ENCODE results near the gene VSIR.
A peak's percentile ranks its signal among the peaks of the same experiment; 100 is the strongest.

The VSIR gene

DNA sequence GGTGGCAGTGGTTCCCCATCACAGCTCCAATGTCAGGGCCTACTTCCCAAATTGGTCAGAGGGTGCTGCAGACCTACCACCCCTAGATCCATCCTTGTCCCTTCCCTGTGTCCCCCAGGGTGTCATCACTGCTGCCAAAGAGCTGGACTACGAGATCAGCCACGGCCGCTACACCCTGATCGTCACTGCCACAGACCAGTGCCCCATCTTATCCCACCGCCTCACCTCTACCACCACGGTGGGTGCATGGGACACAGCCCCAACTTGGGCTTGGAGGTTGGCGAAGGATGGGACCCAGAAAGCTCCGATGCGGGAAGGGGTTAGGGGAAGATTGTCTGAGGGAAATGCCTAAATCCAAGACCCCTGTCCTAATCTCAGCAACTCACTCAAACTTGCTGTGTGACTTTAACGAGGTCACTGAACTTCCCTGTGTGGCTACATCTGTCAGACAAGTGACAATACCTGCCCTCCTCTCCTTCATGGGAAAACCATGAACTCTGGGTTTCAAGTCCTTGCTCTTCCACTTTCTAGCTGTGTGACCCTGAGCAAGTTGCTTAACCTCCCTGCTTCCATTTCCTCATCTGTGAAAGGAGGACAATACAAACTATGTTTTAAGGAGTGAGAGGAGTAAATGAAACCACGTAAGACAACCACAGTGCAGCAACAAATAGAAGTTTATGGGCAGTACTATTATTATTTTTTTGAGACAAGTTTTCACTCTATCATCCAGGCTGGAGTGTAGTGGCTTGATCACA is 4.9 kb upstream of the VSIR start:
- Mint-ChIP-seq H3K9me3 (no peaks in the 10 kb centered on the region), H3K36me3 (no peaks in the 10 kb centered on the region), H3K27ac (no peak overlapping the region), H3K4me1 (peaks cover 48% of the 10 kb centered on the region), H3K27me3 (no peaks in the 10 kb centered on the region), H3K4me3 (no peak overlapping the region)
- no peak for ATAC-seq

DNA sequence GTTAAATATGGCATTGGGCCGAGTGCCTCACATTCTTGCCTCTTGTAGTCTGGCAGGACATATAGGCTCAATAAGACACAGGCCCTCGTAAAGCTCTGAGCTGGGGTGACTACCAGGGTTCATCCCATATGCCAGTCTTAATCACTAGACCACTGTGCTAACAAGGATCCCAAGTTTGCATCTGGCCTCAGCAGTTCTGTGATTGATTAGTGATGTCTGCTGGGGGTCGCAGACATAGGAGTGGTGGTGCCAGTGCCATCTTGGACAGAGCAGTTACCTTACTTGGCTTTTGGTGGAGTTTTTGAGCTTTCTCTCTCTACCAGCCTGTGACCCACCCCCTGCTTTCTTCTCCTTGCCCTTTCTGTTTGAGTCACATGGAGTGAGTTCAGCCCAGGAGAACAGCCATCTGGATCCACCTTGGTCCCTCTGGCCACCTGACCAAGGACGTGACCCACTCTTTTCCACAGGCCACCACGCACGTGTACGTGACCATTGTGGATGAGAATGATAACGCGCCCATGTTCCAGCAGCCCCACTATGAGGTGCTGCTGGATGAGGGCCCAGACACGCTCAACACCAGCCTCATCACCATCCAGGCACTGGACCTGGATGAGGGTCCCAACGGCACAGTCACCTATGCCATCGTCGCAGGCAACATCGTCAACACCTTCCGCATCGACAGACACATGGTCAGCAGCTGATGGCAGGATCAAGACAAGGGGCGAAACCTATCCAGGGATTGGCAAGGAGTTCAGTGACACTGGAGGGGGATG is 4.1 kb upstream of the VSIR start:
- no peaks in the 10 kb centered on the region for H3K9me3 Mint-ChIP-seq
- no peaks in the 10 kb centered on the region for H3K27me3 Mint-ChIP-seq
- H3K36me3 Mint-ChIP-seq, result no peaks in the 10 kb centered on the region
- no peak for ATAC-seq
- no peak overlapping the region for H3K27ac Mint-ChIP-seq
- peaks cover 48% of the 10 kb centered on the region for H3K4me1 Mint-ChIP-seq
- no peak overlapping the region for H3K4me3 Mint-ChIP-seq

DNA sequence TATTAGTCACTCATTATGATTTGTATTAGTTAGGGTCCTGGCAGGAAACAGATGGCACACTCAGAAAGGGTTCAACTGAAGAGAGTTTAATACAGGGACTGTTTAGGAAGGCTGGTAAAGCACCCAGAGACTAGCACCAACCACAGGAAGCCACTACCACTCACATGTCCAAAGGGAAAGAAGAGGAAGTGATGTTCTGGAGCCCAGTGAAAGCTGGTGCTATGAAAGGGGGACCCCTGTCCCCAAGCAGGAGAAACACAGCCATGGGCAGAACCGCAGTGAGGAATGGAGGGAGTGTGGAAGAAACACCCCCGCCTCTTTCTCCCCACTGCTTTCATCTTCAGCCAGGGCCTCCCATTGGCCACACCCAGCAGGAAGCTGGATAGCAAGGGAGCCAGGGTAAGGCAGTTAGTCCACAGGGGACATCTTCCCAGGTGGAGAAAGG is 3.2 kb upstream of the VSIR start:
- Mint-ChIP-seq H3K4me1 (peaks cover 56% of the 10 kb centered on the region), H3K9me3 (no peaks in the 10 kb centered on the region), H3K27me3 (no peaks in the 10 kb centered on the region), H3K27ac (peak overlapping the region; percentile 92), H3K36me3 (no peaks in the 10 kb centered on the region), H3K4me3 (no peak overlapping the region)
- ATAC-seq, result no peak

DNA sequence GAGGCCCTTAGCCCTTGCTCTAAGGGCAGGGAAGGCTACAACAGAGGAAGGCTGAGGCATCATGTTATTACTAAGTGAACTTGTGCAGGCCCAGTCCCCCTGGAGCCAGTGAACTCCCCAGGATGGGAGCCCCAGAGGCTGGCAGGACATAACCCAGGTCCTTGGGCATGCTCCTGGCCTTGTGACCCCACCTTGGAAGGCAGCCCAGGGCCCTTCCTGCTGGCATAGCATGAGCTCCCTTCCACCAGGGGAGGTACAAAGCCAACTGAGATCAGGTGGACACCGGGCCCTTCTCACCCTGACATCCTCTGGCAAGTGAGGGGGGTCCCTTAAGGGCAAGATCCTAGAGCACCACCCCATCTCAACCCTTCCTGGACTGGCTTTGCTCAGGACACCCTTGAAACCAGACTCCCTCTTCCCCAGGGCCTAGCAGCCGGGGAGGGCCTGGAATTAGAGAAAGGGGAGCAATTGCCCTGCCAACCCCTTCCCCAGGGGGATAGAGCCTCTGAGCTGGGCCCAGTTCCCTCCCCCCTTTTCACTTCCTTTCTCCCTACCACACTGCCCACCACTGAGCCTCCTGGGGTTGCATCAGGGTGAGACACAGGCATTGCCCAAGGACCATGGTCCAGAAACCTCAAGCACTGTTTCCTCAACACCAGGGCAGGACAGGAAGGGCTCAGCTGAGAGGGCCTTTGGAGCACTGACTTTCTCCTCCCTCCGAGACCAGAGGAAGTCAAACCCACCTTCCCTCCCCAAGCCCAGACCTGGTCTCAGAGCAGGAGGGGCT is 1.8 kb upstream of the VSIR start:
- ATAC-seq, result peak; percentile 38
- H3K27ac Mint-ChIP-seq, result peak overlapping the region; percentile 92
- H3K4me3 Mint-ChIP-seq, result no peak overlapping the region
- no peaks in the 10 kb centered on the region for H3K9me3 Mint-ChIP-seq
- H3K36me3 Mint-ChIP-seq, result no peaks in the 10 kb centered on the region
- no peaks in the 10 kb centered on the region for H3K27me3 Mint-ChIP-seq
- peaks cover 69% of the 10 kb centered on the region for H3K4me1 Mint-ChIP-seq

DNA sequence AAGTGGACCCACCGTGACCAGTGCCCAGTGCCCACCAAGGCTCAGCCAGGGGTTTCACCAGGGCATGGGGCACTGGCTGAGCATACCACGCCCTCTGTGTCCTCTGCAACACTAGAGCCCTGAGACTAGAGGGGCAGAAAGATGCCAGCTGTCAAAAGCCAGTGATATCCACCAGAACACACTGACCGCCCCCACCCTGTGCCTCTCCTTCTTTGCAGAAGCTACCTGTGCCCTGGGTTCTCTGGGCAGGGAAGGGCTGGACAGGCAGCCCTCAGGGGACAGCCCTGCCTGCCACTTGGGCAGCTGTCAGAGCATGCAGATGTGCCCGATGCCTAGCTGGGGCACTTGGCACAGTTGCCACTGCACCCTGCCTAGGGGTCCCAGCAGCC is 494 bp downstream of the VSIR start:
- H3K27ac Mint-ChIP-seq, result peak overlapping the region; percentile 92
- H3K4me3 Mint-ChIP-seq, result peak overlapping the region; percentile 88
- H3K9me3 Mint-ChIP-seq, result no peaks in the 10 kb centered on the region
- H3K4me1 Mint-ChIP-seq, result peaks cover 88% of the 10 kb centered on the region
- H3K36me3 Mint-ChIP-seq, result no peaks in the 10 kb centered on the region
- peak; percentile 1 for ATAC-seq
- no peaks in the 10 kb centered on the region for H3K27me3 Mint-ChIP-seq

DNA sequence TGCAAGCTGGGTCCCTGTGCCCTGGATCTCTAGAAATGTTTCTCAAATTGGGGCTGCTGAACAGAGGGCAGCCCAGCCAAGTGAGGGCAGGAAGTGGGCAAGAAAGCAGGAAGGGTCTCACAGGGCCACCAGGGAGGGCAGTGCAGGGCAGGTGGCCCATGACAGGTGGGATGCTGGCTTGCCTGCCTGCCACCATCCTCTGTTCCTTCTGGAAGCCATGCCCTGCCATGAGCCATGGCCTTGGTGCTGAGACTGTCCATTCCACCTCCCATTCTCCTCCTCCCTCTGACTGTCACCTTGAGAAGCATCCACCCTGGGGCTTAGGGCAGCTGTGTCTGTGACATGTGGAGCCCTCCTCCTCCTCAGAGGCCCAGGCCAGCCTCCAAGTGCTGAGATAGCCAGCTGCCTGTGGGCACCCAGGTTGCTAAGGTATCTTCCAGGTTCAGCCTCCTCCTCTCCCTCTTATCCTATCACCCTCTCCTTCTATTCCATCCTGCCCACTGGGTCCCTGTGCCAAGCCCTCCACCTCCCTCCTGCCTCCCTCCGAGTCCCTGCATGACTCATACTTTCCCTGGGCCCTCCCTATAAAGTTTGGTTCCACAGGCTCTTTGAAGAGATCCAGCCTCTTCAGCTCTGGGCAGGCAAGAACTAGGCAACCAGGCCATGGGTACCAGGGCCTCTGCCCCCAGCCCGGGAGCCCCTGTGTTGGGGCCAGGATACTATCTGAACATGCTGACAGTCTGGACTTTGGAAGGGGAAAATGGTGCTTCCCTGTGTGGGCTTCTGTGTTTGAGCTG is 1.3 kb downstream of the VSIR start:
- Mint-ChIP-seq H3K4me1 (peaks cover 92% of the 10 kb centered on the region), H3K9me3 (no peaks in the 10 kb centered on the region), H3K36me3 (no peaks in the 10 kb centered on the region), H3K4me3 (peak overlapping the region; percentile 88), H3K27me3 (no peaks in the 10 kb centered on the region), H3K27ac (peak overlapping the region; percentile 92)
- no peak for ATAC-seq

DNA sequence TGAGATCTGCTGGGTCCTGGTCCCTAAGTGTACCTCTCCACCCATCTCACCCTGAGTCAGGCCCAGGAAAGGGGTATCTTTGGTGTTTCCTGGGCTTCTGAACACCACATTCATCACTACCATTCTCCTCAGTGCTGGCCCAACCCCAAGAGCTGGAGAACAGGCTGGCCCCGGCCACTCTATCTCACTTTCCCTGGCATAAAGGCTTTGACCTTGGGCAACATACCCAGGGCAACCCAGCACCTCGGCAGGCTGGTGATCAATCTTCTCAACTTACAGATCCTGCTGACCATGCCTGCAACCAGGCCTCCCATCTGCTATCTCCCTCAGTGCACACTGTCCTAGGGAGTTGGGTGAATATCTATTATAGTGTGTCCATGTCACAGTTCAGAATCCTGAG is 2.1 kb downstream of the VSIR start:
- peaks cover 94% of the 10 kb centered on the region for H3K4me1 Mint-ChIP-seq
- no peak for ATAC-seq
- no peaks in the 10 kb centered on the region for H3K36me3 Mint-ChIP-seq
- no peaks in the 10 kb centered on the region for H3K9me3 Mint-ChIP-seq
- H3K27ac Mint-ChIP-seq, result peak overlapping the region; percentile 92
- H3K27me3 Mint-ChIP-seq, result no peaks in the 10 kb centered on the region
- H3K4me3 Mint-ChIP-seq, result no peak overlapping the region

DNA sequence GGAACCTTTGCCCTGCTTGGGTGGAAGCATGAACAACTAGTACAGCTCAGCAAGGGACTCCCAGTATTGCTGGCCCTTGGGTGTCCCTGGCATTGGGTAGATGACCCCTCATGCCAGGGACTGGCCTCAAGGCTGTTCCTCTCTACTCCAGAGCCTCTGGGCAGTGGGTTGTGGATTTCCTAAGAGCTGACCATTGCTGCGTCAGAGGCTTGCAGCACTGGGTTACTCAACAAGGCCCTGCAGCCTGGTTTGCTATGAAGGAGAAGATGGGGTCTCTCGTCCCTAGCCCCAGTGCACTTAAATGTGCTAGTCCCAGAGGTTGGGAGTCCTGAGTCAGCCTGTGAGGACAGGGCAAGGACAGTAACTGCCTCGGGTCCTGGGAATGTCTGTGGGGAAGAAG is 2.5 kb downstream of the VSIR start:
- Mint-ChIP-seq H3K4me3 (no peak overlapping the region), H3K4me1 (peaks cover 93% of the 10 kb centered on the region), H3K27ac (peak overlapping the region; percentile 92), H3K9me3 (no peaks in the 10 kb centered on the region), H3K27me3 (no peaks in the 10 kb centered on the region), H3K36me3 (no peaks in the 10 kb centered on the region)
- no peak for ATAC-seq

DNA sequence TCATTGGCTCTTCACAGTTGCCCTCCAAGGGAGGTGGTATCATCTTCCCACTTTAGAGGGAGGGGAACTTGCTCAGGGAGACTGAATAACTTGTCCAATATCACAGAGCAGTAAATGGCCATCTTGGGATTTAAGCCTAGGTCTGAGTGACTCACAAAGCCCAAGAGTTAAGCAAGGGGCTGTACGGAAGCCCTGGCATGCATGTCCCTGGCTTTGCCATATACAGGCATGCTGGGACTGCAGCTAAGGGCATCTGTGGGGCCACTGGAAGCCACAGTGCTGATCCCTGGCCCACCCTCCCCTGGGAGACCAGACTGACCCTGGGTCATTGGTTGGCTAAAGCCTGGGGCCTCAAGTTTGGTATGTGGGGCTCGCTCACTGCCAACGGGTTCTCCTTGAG is 3.1 kb downstream of the VSIR start:
- Mint-ChIP-seq H3K4me1 (peaks cover 93% of the 10 kb centered on the region), H3K4me3 (no peak overlapping the region), H3K27ac (peak overlapping the region; percentile 92), H3K36me3 (no peaks in the 10 kb centered on the region), H3K27me3 (no peaks in the 10 kb centered on the region), H3K9me3 (no peaks in the 10 kb centered on the region)
- no peak for ATAC-seq

DNA sequence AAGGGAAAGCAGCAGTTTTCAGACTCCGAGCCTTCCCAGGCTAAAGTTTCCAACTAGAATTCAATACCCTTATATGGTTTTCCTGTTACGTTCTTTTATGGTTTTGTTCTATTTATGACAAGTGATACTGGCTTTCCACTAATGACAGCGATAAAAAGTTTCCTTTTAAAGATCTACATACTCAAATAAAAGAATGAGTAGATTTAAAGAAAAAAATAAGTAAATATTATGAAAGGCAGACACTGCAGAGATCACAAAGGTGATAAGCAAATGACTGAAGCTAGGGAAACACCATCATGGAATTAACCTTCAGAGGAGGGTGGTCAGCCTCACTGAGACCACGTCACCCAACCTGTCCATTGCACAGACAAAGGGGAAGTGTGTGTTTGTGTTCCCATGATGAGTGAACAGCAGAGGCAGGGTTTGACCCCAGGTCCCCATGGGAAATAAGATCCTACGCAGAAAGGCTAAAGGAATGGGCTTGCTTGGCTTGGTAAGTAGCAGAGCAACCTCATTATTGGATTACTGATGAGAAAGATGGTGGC is 4.0 kb downstream of the VSIR start:
- Mint-ChIP-seq H3K4me1 (peaks cover 92% of the 10 kb centered on the region), H3K27ac (peak overlapping the region; percentile 92), H3K27me3 (no peaks in the 10 kb centered on the region), H3K4me3 (peak overlapping the region; percentile 39), H3K36me3 (no peaks in the 10 kb centered on the region), H3K9me3 (no peaks in the 10 kb centered on the region)
- peak; percentile 69 for ATAC-seq

DNA sequence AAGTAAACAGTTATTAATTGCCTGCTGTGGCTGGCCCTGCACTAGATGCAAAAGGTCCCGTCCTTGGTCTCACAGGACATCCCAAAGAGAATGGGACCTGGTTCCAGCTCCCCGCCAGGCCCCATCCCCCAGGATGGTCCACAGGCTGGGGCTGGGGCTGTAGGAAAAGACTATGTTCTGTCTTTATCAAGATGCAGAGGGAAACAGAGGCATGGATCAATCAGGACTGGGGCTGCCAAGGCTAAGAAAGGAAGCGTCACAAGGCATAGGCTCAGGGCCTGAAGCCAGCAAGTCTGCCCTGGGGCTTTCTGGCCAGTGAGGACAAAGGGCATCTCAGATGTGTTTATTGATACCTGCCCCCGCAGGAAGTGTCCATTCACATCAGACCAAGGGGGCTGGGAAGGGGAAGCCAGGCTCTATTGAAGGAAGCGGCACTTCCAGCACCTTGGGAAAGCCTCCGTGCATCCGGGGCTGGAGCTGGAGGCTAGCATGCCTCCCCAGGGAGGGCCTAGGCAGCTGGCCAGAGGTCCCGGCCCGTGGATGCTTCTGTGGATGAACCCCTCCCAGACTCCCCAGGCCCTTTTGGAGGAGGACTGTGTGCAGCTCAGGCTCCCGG is 5.8 kb downstream of the VSIR start:
- no peak for ATAC-seq
- Mint-ChIP-seq H3K36me3 (no peaks in the 10 kb centered on the region), H3K27ac (peak overlapping the region; percentile 92), H3K4me3 (peak overlapping the region; percentile 70), H3K4me1 (peaks cover 80% of the 10 kb centered on the region), H3K27me3 (no peaks in the 10 kb centered on the region), H3K9me3 (no peaks in the 10 kb centered on the region)

DNA sequence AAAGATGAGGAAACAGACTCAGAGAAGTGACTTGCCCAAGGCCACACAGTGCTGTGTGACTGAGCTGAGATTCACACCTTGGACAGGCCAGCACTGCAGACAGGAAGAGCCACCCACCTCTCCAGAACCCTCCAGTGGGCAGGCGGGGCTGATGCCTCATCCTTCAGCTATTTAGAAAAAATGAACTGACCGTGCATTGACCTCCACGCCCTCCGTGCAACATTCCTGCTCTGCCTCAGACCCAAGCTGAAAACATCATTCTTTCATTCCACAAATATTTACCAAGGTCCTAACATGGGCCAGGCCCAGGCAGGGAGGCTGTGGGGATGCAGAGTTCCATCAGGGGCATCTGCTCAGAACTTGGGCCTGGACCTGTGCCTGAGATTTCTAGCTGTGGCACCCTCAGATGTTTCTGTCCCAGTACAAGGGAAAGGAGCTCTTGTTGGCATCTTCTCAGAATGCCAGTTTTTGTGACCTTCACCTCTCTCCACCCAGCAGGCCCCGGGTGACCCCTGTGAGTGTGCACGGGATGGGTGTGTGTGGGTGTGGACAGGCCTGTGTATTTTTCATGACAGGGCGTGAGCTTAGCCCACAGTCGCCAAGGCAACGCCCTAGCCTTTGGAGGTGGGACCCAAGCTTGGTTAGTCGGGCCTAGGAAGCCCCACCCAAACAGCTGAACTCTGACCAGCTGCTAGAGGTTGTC is 6.5 kb downstream of the VSIR start:
- no peaks in the 10 kb centered on the region for H3K9me3 Mint-ChIP-seq
- H3K4me3 Mint-ChIP-seq, result peak overlapping the region; percentile 70
- peak overlapping the region; percentile 92 for H3K27ac Mint-ChIP-seq
- no peaks in the 10 kb centered on the region for H3K27me3 Mint-ChIP-seq
- H3K4me1 Mint-ChIP-seq, result peaks cover 80% of the 10 kb centered on the region
- ATAC-seq, result peak; percentile 65
- H3K36me3 Mint-ChIP-seq, result no peaks in the 10 kb centered on the region

DNA sequence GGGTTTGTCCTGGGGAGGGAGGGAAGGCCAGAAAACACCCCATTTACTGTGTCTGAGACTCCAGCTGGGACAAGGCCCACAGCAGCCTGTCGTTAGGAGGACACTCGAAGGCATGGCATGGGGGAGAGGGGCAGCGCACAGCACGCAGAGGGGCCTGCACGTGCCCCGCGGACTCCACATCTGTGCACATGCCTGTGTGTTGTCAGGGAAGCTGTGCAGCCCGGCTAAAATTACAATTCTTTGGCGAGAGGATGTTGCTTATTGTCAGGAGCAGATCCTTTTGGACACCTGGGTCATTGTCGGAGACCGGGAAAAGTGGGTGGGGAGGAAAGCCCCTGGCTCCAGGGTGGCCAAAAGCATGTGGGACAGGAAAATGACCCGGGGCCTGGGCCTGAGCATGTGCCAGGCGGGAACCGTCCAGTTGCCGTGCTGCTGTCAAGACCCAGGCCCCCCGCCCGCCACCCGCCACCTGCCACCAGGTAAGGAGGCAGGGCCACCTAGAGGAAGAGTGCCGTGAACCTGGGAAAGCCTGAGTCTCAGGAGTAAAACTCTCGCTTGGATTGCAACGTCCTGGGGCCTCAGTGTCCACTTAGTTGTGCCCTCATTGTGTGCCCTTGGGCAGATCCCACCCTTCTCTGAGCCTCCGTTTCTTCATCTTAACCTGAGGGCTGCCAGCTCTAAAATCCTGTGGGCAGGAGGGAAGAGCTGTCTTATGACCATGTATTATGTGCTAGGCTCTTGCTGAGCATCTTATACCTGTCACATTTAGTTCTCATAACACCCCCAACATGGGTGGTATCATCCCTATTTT is 7.2 kb downstream of the VSIR start:
- no peak for ATAC-seq
- peaks cover 5% of the 10 kb centered on the region for H3K36me3 Mint-ChIP-seq
- H3K27ac Mint-ChIP-seq, result peak overlapping the region; percentile 92

More for the DNA sequence above, 7.2 kb downstream of the VSIR start:
- Mint-ChIP-seq H3K4me3 (no peak overlapping the region), H3K27me3 (no peaks in the 10 kb centered on the region), H3K4me1 (peaks cover 79% of the 10 kb centered on the region), H3K9me3 (no peaks in the 10 kb centered on the region)

Data from stimulated activated memory B cell treated with anti-CD40 and anti-IgM and Interleukin-4, amounts not matched to agents 10 μg/mL and 1 μg/mL and 100 μg/mL, for 72 hours (primary cell).